DMS114 treated with DMSO at 0.1 percent for 48 hours (cell line): ENCODE results near the gene NHSL2.
A peak's percentile ranks its signal among the peaks of the same experiment; 100 is the strongest.
"Not testable (repeated sequence)": the region's sequence is repeated elsewhere in the genome, so short reads cannot be mapped to it uniquely, and the experiment has no call there.

Source experiments
- DNase-seq: peaks from one replicate; lab custom pipeline; 2025; ENCODE audit not compliant: unreplicated experiment; lab: John Stamatoyannopoulos, UW

NHSL2 gene

GRCh38 chrX:72146527-72146926 lies 235.9 kb downstream of the NHSL2 start:
- no peak for DNase-seq

GRCh38 chrX:72158773-72159172 lies 248.1 kb downstream of the NHSL2 start:
- DNase-seq, result no peak

- no peak for DNase-seq
Observed at GRCh38 chrX:72159769-72160168, 249.1 kb downstream of the NHSL2 start.

- no peak for DNase-seq
Observed at GRCh38 chrX:72165551-72165950, 254.9 kb downstream of the NHSL2 start.

- no peak for DNase-seq
Observed at GRCh38 chrX:72169008-72169728, 258.5 kb downstream of the NHSL2 start.

- not testable (repeated sequence) for DNase-seq
Observed at GRCh38 chrX:72176289-72176688, 265.6 kb downstream of the NHSL2 start.

- DNase-seq, result no peak
Observed at GRCh38 chrX:72176981-72177380, 266.3 kb downstream of the NHSL2 start.

- no peak for DNase-seq
Observed at GRCh38 chrX:72180539-72180938, 269.9 kb downstream of the NHSL2 start.

- DNase-seq, result peak; percentile 92
Observed at GRCh38 chrX:72181178-72182125, 270.8 kb downstream of the NHSL2 start, which contains the start of gene PIN4. Gene PIN4, plus strand, starts transcription at chrX:72181757. Its CDS starts 29 bp downstream, at chrX:72181786.

GRCh38 chrX:72182924-72183323 lies 272.3 kb downstream of the NHSL2 start:
- DNase-seq, result no peak

GRCh38 chrX:72201836-72202536 lies 291.3 kb downstream of the NHSL2 start:
- no peak for DNase-seq
